SU-DHL-6 (cell line): ENCODE measurements around the gene F2RL3.

ENCODE experiments used
- H2AFZ ChIP-seq: fragments of 200-600 bp; sonication (generic); 2 replicates; pipeline ENCODE4 v1.6.1; 2014; ENCODE audit warnings: low read depth, mild to moderate bottlenecking, moderate library complexity, mixed read lengths, antibody characterized with exemption, low read length; ENCODE audit not compliant: severe bottlenecking
- H3F3A ChIP-seq: fragments of 200-600 bp; shearing (Covaris generic); 2 replicates; pipeline ENCODE4 v1.6.0; 2016; ENCODE audit warnings: antibody characterized with exemption, mild to moderate bottlenecking; ENCODE audit not compliant: insufficient read depth
- H3K27ac ChIP-seq: fragments of 200-600 bp; sonication (generic); 2 replicates; pipeline ENCODE4 v1.5.1; 2016; ENCODE audit warnings: low read depth, mild to moderate bottlenecking, low read length, moderate library complexity, mixed read lengths
- H3K27me3 ChIP-seq: fragments of 200-600 bp; sonication (generic), shearing (Covaris generic); 2 replicates; pipeline ENCODE4 v1.6.0; 2014; ENCODE audit warnings: mild to moderate bottlenecking, low read length
- H3K36me3 ChIP-seq: fragments of 200-600 bp; sonication (generic); 2 replicates; pipeline ENCODE4 v1.6.1; 2014; ENCODE audit warnings: mild to moderate bottlenecking, low read length, mixed read lengths
- H3K4me2 ChIP-seq: fragments of 300-600, 200-600 bp; shearing (Covaris generic), sonication (generic); 2 replicates; pipeline ENCODE4 v1.6.0; 2014; ENCODE audit warnings: low read length, low read depth, mild to moderate bottlenecking; ENCODE audit not compliant: poor library complexity, severe bottlenecking
- H3K4me3 ChIP-seq: fragments of 200-600 bp; sonication (generic); 2 replicates; pipeline ENCODE4 v1.5.1; 2014; ENCODE audit warnings: antibody characterized with exemption, low read length, mild to moderate bottlenecking, mixed read lengths; ENCODE audit not compliant: insufficient read depth, poor library complexity, severe bottlenecking
- H3K79me2 ChIP-seq: fragments of 200-600 bp; sonication (generic); 2 replicates; pipeline ENCODE4 v1.6.1; 2014; ENCODE audit warnings: mild to moderate bottlenecking, low read length, moderate library complexity; ENCODE audit not compliant: insufficient read depth
- H3K9ac ChIP-seq: fragments of 200-600 bp; sonication (generic); 2 replicates; pipeline ENCODE4 v1.7.0; 2014; ENCODE audit warnings: mild to moderate bottlenecking, low read length
- H3K9me2 ChIP-seq: fragments of 200-600 bp; sonication (generic); replicated peaks from 2 replicates; pipeline ENCODE4 v1.6.1; 2014; ENCODE audit warnings: low read length; ENCODE audit not compliant: insufficient read depth
- H3K9me3 ChIP-seq: fragments of 200-600 bp; sonication (generic); 2 replicates; pipeline ENCODE4 v1.6.1; 2014; ENCODE audit warnings: low read length, mixed read lengths; ENCODE audit not compliant: insufficient read depth
- H4K20me1 ChIP-seq: fragments of 200-600 bp; sonication (generic); 2 replicates; pipeline ENCODE4 v1.6.1; 2014; ENCODE audit warnings: low read depth, mild to moderate bottlenecking, antibody characterized with exemption, low read length, moderate library complexity, mixed read lengths
- EZH2phosphoT487 ChIP-seq: fragments of 200-600 bp; sonication (generic), shearing (Covaris generic); conservative IDR thresholded peaks from 2 replicates; pipeline ENCODE4 v1.6.1; 2018; ENCODE audit warnings: mild to moderate bottlenecking, antibody characterized with exemption, low read length, moderate library complexity, mixed read lengths
- TF ChIP-seq, protein P1 (sequence below): fragments of 200-600 bp; sonication (generic); IDR thresholded peaks from one replicate; pipeline ENCODE4 v1.5.1; 2017; ENCODE audit warnings: antibody characterized with exemption, mild to moderate bottlenecking, low read length, moderate library complexity; ENCODE audit not compliant: insufficient read depth, poor library complexity, severe bottlenecking

The F2RL3 gene

DNA sequence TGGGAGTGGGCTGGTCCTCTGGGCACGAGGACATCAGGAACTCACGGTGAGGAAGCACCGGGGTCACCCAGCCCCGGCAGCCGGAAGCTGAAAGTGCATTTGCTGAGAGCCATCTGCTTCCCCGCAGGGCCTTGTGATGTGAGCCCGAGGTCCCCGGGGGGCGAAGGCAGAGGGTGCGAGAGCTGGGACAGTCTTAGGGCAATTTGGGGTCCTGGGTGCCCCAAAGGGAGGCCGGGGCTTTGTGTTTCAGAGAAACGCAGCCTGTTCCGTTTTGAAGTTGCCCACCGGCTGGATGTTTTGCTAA lies 4.8 kb downstream of the F2RL3 start:
- no peaks in the 10 kb centered on the region for H4K20me1 ChIP-seq
- H3K9ac ChIP-seq: no peak overlapping the region
- no peaks in the 10 kb centered on the region for H3K9me2 ChIP-seq
- H2AFZ ChIP-seq: no peak overlapping the region
- no peaks in the 10 kb centered on the region for H3K36me3 ChIP-seq
- H3K27ac ChIP-seq: peak overlapping the region; percentile 65
- no peaks in the 10 kb centered on the region for H3K27me3 ChIP-seq
- no peak overlapping the region for H3K4me3 ChIP-seq
- no peaks in the 10 kb centered on the region for H3K79me2 ChIP-seq
- H3F3A ChIP-seq: no peaks in the 10 kb centered on the region
- peak overlapping the region; percentile 11 for H3K4me2 ChIP-seq
- no peaks in the 10 kb centered on the region for H3K9me3 ChIP-seq
- TF ChIP-seq EZH2phosphoT487: no peak
- TF ChIP-seq, protein P1, sequence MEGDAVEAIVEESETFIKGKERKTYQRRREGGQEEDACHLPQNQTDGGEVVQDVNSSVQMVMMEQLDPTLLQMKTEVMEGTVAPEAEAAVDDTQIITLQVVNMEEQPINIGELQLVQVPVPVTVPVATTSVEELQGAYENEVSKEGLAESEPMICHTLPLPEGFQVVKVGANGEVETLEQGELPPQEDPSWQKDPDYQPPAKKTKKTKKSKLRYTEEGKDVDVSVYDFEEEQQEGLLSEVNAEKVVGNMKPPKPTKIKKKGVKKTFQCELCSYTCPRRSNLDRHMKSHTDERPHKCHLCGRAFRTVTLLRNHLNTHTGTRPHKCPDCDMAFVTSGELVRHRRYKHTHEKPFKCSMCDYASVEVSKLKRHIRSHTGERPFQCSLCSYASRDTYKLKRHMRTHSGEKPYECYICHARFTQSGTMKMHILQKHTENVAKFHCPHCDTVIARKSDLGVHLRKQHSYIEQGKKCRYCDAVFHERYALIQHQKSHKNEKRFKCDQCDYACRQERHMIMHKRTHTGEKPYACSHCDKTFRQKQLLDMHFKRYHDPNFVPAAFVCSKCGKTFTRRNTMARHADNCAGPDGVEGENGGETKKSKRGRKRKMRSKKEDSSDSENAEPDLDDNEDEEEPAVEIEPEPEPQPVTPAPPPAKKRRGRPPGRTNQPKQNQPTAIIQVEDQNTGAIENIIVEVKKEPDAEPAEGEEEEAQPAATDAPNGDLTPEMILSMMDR: no peak

DNA sequence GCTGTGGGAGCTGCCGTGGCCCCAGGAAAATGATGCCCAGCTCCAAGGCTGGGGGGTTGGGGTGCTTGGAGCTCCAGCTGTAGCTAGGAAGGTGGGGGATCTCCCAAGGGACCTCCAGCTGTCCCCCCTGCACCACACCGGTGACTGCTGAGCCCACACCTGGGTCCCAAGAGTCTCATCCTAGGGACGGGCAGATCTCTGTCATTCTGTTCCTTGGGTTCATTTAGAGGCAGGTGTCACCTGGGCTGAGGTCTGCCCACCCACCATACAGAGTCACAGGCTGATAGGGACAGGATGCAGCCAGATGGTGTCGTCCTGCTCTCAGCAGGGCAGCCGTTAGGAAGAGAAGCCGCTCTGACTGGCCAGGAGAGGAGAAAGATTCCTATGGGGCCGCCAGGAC lies 5.3 kb downstream of the F2RL3 start:
- H3K36me3 ChIP-seq: no peaks in the 10 kb centered on the region
- no peaks in the 10 kb centered on the region for H3F3A ChIP-seq
- TF ChIP-seq EZH2phosphoT487: no peak
- TF ChIP-seq, protein P1: no peak
- no peak overlapping the region for H3K4me3 ChIP-seq
- H4K20me1 ChIP-seq: no peaks in the 10 kb centered on the region
- no peak overlapping the region for H3K4me2 ChIP-seq
- no peaks in the 10 kb centered on the region for H3K9me3 ChIP-seq
- peak overlapping the region; percentile 65 for H3K27ac ChIP-seq
- no peak overlapping the region for H3K9ac ChIP-seq
- no peak overlapping the region for H2AFZ ChIP-seq
- H3K79me2 ChIP-seq: no peaks in the 10 kb centered on the region
- no peaks in the 10 kb centered on the region for H3K9me2 ChIP-seq
- H3K27me3 ChIP-seq: no peaks in the 10 kb centered on the region

DNA sequence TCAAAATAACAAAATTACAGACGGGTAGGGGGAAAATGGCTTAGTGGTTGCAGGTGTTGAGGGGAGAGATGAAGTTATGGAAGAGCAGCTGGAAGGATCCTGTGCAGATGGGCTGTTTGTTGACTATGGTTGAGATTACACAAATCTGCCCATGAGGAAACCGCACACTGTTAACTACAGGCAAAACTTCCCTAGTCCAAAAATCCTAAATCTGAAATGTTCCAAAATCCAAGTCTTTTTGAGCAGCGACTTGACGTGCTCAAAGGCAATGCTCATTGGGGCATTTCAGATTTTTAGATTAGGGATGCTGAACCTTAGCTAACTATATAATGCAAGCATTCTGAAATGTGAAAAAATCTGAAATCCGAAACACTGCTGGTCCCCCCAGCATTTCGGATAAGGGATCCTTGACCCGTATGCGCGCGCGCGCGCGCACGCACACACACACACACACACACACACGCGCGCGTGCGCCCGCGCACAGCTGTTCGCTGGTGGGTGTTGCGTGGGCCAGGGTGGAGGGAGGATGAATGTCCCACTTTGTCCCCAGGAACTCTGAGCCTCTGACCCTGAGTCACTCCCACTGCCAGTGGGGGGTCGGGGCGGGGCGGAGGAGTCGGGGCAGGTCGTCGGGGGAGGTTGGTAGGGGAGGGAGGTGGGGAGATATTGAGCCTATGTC lies 6.8 kb downstream of the F2RL3 start:
- Histone ChIP-seq H4K20me1 (no peaks in the 10 kb centered on the region), H3K9me3 (no peaks in the 10 kb centered on the region), H3K79me2 (no peaks in the 10 kb centered on the region), H3K4me2 (no peak overlapping the region), H3K36me3 (no peaks in the 10 kb centered on the region), H3K4me3 (no peak overlapping the region), H3K27me3 (no peaks in the 10 kb centered on the region), H3F3A (no peaks in the 10 kb centered on the region), H2AFZ (no peak overlapping the region), H3K9ac (no peak overlapping the region), H3K9me2 (no peaks in the 10 kb centered on the region), H3K27ac (no peak overlapping the region)
- TF ChIP-seq, protein P1: no peak
- TF ChIP-seq EZH2phosphoT487: no peak
